ENCODE measurements around the gene DCLRE1A. TPM values are rescaled to one million over a fixed set of nuclear protein-coding genes. Genes with fewer than 3 reads are reported as not detected.
"Not testable (repeated sequence)": the region's sequence is repeated elsewhere in the genome, so short reads cannot be mapped to it uniquely, and the experiment has no call there.

DCLRE1A gene
- total RNA-seq, 1 donor from 2014 or later = 13.0 TPM

DNA sequence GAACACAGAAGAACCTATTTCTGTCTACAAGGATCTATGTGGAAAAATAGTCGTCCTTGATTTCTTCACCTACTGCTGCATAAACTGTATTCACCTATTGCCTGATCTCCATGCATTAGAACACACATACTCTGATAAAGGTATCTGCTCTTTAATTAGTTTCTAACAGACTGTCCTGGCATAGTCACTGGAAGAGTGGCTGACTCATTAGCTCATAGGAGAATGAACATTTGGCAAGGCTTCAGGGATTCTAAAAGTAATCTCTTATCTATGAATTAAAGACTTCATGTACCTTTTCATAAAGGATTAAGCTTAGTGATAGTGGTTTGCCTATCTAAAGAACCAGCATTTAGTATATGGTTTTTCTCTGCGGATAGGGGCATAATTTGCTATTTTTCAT, 4.7 kb upstream of the DCLRE1A start:
- peak; percentile 9 for DNase-seq (ENCODE audit: low spot score)

DNA sequence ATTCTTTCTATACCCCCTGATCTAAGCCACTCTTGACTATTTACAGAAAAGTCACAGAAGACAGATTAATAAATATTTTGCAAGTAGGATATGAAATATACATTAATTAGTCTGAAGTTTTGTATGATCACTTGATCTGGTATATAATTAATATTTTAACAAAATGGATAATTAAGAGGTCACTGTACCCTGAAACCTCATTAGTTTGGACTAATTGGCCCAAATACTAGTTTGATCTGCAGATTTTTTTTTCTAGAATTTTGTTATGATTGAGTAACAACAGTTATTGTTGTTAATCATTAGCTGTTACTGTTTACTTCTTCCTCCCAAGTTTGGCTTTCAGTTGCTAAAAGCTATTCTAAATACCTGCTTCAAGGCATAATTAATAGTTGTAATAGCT, 3.3 kb upstream of the DCLRE1A start:
- no peak for DNase-seq (ENCODE audit: low spot score)

DNA sequence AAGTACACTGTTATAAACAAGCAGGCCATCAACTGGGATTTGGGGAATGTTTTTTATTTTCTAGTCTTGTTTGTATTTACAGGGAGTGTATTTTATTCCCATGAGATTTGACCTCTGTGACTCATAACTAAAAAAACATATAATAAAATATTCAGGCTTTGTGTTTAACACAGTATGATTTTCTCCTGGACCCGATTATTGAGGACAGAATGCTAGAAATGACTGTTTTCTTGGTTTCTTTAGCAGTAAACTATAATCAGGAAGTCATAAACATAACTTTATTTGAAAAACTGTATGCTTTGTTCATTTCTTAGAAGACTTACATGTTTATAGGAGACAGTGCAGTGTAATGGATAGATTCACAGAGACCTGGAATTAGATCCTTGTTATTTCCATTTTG, 2.7 kb upstream of the DCLRE1A start:
- DNase-seq (ENCODE audit: low spot score) = no peak

DNA sequence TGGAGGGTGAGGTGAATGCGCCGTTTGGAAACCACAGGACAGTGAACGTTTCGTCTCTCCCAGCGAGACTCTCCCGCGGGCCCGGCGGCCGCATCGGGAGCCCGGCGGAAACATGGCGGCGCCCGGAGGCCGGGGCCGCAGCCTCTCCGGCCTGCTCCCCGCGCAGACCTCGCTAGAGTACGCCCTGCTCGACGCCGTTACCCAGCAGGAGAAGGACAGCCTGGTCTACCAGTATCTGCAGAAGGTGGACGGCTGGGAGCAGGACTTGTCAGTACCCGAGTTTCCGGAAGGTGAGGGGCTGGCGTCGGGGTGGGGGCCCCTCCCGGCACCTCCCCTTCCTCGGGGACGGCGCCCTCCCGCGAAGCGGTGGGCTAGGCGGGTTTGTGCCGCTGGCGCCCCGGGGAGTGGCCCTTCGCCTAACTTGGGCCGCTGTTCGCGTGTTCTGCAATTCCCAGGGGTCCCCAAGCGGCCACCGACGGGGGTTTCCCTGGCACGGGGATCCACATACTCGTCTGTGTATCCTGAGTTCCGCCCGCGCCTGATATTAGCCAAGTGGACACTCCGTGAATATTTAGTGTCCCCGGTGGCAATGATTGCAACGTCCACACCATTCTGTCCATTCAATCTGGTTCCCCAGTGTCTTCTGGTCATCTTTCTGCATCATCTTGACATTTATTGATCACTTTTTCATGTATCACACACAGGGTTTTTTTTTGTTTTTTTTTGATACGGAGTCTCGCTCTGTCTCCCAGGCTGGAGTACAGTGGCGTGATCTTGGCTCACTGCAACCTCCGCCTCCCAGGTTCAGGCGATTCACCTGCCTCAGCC, 1.1 kb upstream of the DCLRE1A start:
- DNase-seq (ENCODE audit: low spot score) = no peak

DNA sequence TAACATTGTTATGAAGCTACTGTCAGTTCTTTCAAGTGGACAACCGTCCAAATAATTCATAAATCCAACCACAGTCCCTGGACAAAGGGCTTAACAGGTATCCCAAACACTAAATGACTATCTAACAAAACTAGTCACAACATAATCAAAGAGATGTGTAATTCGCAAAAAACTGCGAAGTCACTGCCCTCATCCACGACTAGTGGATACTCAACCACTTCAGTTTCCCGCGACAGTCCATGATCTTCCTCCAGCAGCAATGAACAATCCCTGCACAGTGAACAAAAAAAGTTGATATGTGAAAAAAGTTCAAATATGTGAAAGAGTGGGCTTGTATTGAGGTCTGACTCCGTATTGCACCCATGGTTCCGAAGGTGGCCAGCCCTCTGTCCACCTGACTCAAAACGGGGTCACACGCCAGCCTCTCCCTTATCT, 287 bp downstream of the DCLRE1A start:
- DNase-seq (ENCODE audit: low spot score) = no peak

DNA sequence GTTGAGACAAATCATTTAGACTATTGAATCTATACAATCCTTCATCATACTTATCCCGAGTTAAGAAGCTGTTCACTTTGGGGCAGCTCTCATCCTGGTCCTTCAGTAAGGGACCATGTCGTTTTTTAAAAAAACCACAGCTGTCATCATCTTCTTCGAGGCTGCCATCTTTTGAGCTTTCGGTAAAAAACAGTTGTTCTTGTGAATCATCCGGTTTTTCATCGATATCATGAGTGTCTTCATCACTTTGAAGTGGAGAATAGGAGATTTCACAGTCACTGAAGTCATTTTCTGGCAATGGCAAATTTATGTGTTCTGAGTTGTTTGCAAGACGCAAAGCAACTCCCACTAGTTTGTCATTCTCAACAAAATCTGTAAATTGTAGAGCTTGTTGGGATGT, 3.9 kb downstream of the DCLRE1A start:
- no peak for DNase-seq (ENCODE audit: low spot score)

DNA sequence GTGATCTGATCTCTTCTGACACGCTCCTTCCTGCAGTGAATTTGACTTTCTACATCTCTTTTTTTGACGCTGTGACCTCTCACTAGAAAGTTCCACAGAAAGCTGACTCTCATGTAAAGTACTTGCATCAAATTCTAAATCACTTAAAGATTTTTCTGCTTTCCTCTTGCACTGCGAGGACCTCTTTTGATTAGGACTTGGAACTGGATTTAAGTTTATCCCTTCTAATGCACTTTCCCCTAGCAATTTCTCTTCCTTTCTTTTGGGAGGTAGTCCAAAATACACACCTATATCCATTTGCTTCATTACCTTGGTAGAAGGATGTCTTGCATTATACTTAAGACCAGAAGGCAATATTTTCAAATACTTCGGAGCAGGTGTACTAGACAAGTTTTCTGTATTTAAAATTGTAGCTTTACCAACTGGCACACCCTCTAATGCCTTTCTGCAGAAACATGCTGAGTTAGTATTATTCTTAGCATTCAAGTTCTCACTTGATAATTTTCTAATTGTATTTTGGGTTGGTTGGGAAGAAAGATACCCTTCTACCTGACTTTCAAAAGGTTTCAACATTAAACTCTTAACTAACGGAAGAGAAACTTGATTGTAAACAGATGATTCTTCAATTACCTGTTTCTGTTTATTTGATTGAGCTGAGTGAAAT, 4.6 kb downstream of the DCLRE1A start:
- no peak for DNase-seq (ENCODE audit: low spot score)

DNA sequence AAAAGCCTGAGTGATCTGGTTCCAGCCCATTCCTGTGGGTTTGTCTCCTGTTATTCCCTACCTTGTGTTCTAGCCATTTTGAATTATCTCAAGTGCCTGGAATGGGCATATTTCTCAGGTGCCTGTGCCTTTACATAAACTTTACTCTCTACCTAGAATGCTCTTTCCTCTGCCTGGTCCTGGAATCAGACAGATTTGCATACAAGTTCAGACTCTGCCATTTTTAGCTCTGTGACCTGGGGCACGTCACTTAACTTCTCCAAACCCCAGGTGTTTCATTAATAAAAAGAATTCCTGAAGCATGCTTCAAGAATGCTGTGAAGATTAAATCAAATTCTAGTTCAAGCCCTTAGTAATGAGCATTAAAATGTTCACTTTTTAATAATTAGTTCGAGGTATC, 7.8 kb downstream of the DCLRE1A start:
- DNase-seq (ENCODE audit: low spot score) = no peak

DNA sequence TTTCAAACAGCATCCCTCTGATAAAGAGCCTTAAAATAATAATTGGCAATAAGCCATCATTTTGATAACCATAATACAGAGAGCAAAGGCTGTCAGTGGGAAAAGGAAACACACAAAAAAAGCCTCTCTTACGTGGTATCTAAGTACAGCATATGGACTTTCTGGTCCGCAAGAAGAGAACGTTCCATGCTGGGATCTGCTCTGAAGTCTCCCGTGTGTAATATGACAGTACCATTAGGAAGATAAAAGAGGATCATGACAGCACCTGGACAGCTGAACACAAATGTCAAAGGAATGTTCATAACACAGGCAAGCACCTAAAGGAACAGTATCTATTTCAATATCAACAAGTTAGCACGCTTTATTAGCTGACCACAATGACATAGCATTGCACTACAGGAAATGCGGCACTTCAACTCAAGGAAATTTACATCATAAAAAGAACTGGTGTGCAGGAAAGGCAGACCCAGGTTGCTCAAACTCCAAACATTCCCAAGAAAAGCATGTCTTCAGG, 9.9 kb downstream of the DCLRE1A start:
- DNase-seq (ENCODE audit: low spot score) = no peak

DNA sequence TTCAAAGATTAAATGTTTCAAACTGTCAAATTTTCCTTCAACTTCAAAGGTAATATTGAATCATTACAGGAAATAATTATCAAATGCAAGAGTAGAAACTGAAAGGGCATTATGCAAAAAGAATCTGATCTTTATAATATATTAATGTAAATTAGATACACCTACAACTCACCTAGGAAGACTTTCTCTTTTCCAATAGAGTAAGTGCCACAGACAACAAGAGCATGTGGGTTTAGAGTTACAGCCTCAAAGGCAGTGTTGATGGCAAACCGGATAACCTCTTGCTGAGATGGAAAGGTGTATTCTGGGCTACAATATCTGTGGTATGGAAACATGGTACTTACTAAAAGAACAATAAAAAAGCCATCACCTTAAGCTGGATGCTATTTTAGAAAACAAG, 11.7 kb downstream of the DCLRE1A start:
- no peak for DNase-seq (ENCODE audit: low spot score)

DNA sequence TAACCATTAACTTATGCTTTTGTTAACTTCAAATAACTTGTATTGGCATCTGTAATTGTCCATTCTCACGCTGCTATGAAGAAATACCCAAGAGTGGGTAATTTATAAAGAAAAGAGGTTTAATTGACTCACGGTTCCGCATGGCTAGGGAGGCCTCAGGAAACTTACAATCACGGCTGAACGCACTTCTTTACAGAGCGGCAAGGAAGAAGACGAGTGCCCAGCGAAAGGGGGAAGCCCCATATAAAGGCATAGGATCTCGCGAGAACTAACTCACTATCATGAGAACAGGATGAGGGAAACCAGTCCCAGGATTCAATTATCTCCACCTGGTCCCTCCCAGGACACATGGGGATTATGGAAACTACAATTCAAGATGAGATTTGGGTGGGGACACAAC, 25.3 kb downstream of the DCLRE1A start:
- not testable (repeated sequence) for DNase-seq (ENCODE audit: low spot score)

DNA sequence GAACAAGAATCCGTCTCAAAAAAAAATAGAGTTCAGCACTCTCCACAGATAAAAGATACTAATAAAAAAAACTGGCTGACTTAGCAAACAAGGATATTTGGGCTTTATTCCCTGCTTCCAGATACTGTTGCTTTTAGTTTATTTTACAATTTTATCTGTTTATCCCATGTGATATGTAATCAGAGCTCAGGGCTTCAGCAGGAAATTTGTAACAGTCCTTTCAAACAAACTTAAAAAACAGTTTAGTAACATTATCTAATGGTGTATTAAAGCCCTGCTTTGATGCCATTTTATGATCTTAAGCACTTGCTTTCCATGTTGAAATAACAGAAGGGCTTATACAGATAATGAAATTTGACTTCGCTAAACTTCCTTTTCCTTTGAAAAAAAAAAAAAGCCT, 28.1 kb downstream of the DCLRE1A start:
- peak; percentile 70 for DNase-seq (ENCODE audit: low spot score)

DNA sequence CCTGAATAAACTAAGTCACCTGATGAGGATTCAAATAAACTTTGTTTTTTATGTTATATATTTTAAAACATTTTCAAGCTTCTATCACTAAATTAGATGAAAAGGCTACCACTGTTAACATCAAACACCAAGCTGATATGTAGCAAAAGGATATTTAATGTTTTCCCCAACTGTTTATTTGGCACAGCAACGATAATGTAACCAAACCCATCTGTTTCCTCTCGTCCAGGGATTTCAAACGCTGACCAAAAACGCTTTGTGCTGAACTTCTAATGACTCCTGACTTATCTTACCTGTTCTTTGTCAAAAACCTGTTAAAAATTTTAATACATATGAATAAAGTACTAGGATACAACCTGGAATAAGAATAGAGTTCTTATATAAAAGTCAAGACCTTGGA, 30.5 kb downstream of the DCLRE1A start:
- no peak for DNase-seq (ENCODE audit: low spot score)

DNA sequence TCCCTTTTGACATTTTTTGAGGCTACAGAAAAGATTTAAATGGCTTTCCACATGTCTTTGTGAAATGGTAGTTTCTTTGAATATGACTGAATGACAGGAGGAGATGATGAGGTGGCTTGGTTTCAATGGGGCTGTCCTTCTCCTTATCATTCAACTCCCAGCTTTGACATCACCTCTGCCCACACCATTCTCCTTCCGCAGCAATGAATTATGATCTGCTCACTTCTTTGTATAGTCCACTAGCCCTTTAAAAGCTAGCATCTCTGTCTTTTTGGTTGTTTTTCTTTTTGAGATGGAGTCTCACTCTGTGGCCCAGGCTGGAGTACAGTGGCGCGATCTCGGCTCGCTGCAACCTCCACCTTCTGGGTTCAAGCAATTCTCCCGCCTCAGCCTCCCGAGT, 31.7 kb downstream of the DCLRE1A start:
- no peak for DNase-seq (ENCODE audit: low spot score)

DNA sequence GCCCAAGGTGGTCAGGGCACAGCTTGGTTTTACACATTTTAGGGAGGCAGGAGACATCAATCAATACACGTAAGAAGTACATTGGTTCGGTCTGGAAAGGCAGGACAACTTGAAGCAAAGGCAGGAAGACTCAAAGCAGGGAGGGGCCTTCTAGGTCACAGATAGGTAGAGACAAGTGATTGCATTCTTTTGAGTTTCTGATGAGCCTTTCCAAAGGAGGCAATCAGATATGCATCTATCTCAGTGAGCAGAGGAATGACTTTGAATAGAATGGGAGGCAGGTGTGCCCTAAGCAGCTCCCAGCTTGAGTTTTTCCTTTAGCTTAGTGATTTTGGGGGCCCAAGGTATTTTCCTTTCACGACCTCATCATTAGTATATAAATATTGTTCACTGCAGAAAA, 32.6 kb downstream of the DCLRE1A start:
- DNase-seq (ENCODE audit: low spot score) = not testable (repeated sequence)

DNA sequence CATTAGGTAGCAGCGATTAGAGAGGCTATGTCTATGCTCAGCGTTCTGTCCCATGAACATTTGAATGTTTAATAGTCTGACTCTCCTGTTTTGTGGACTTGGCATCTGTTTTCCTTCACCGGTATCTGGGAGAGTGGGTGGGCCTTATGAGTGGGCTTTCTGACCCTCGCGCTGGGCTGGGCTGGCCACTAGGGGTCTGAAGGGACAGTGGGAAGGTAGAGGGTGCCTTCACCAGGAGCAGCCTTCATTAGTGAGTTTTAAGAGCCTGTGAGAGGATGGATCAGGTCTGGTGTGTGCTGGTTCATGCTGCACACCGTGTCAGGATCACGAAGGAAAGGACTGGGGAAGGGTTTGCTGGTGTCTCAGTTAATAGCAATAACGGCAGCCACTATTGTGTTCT, 33.4 kb downstream of the DCLRE1A start:
- DNase-seq (ENCODE audit: low spot score) = no peak

DNA sequence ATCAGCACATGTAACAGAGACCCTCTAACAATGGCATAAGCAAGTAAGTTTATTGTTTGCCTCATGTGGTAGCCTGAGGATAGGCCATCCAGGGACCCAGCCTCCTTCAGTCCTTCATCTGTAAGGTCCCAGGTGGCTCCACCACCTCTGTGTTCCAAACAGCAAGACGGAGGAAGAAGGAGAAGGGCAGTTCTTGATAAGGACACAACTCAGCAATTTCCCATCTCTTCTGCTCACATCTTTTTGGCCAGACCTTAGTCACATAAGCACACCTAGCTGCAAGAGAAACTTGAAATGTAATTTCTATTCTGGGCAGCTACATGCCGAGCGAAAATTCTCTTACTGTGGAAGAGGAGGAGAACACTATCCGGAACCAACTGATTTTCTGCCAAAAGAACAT, 33.9 kb downstream of the DCLRE1A start:
- no peak for DNase-seq (ENCODE audit: low spot score)

DNA sequence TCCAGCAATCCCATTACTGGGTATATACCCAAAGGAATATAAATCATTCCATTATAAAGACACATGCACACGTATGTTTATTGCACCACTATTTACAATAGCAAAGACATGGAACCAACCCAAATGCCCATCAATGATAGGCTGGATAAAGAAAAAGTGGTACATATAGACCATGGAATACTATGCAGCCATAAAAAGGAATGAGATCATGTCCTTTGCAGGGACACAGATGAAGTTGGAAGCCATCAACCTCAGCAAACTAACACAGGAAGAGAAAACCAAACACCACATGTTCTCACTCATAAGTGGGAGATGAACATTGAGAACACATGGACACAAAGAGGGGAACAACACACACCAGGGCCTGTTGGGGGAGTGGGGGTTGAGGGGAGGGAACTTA, 39.2 kb downstream of the DCLRE1A start:
- not testable (repeated sequence) for DNase-seq (ENCODE audit: low spot score)

DNA sequence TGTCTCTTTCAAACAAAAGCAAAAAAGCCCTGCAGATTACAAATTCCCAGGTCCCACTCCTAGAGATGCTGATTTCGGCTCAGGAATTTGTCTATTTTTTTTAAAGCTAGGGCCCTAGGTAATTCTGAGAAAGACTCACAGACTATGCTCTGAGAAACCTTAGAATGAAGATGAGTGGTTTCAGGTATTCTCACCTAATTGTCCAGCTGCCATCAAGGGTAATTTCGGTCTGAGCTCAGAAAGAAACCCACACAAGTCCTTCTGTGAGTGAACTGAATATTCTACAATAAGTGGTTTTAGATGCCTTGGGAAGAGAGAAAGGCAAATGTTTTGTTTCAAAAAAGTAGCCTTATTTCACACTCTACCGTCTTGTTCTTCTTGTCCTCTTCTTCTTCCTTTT, 45.7 kb downstream of the DCLRE1A start:
- no peak for DNase-seq (ENCODE audit: low spot score)

DNA sequence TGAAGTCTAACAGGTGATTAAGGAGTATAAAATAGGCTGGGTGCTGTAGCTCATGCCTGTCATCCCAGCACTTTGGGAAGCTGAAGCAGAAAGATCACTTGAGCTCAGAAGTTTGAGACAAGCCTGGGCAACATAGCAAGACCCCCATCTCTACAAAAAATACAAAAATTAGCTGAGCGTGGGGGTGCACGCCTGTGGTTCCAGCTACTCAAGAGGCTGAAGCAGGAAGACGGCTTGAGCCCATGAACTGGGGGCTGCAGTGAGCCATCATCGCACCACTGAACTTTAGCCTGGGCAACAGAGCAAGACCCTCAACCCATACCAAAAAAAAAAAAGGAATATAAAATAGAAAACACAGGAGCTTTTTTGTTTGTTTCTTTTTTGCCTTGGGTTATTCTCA, 47.4 kb downstream of the DCLRE1A start:
- no peak for DNase-seq (ENCODE audit: low spot score)

DNA sequence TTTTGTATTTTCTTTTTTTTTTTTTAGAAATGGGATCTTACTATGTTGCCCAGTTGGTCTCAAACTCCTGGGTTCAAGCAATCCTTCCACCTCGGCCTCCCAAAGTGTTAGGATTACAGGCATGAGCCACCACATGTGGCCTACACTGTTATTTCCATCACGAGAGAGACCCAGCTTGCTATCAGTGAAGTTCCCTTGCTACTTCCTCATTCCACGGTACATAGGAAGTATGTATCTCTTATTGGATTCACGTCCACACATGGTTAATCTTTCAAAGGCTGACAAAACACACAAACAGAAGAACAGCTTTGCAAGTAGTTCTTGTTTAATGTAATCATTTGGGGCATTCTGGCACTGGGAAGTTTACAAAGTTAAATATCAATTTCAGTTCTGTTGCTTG, 50.9 kb downstream of the DCLRE1A start:
- no peak for DNase-seq (ENCODE audit: low spot score)

DNA sequence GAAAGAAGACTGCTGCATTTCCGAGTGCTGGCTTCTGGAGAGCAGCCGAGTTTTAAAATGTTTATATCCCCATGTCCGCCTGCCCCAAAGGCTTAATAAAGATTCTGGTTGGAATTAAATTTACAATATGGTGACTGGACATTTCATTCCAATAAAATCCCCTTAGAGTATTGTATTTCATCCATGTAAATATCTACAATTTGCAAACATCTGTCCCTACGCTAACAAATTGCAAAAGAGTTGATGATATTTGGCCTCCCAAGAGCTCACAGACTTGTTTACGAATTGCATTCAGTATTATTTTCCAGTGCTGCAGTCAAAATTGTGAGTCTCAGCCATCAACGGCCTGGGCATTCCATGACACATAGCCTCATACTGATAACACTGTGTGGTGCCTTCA, 52.3 kb downstream of the DCLRE1A start:
- no peak for DNase-seq (ENCODE audit: low spot score)

DNA sequence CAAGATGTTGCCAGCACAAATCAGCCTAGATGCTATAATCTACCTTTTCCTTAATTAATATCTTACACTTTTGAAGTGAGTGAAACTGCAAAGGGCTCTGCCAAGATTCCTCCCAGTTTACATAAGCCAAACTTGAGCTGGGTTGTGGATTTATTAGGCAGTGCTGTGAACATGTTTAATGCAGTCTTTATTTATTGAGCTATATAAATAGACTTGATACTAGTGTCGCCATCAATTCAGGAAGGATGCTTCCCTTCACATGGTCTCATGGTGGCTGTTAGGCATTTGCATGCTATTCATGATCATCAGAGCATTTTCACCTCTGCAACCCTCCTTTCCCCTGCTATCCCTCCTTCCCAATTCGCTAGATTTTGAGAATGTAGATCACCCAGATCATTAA, 62.2 kb downstream of the DCLRE1A start:
- DNase-seq (ENCODE audit: low spot score) = no peak

Measured in umbilical cord (tissue), 2 donors.